Testis (tissue), 3 donors: ENCODE data around the gene DPP6. TPM values are rescaled to one million over a fixed set of nuclear protein-coding genes. Genes with fewer than 3 reads are reported as not detected.

Source experiments
- DNase-seq: peaks from one replicate; pipeline ENCODE4 v3.0.0-alpha.2; 2019
- H3K27ac ChIP-seq, 2 donors: fragments of 200-600 bp; sonication (generic); one replicate each; pipeline ENCODE4 v1.5.1; 2019
- H3K27me3 ChIP-seq: fragments of 200-600 bp; sonication (generic); one replicate; pipeline ENCODE4 v1.5.1; 2019
- H3K36me3 ChIP-seq: fragments of 200-600 bp; sonication (generic); one replicate; pipeline ENCODE4 v1.5.1; 2017; ENCODE audit warnings: low read depth; ENCODE audit errors: missing control alignments
- H3K4me1 ChIP-seq: fragments of 200-600 bp; sonication (generic); one replicate; pipeline ENCODE4 v1.5.1; 2019
- H3K4me3 ChIP-seq, 2 donors: fragments of 200-600 bp; sonication (generic); one replicate each; pipeline ENCODE4 v1.5.1; 2017 to 2019
- H3K9me3 ChIP-seq: fragments of 200-600 bp; sonication (generic); one replicate; pipeline ENCODE4 v1.5.1; 2017
- POLR2A ChIP-seq: fragments of 450-650 bp; IDR thresholded peaks from one replicate; pipeline ENCODE4 v1.6.1; 2017; ENCODE audit warnings: antibody characterized with exemption, mild to moderate bottlenecking, moderate library complexity
- WGBS, 2 donors: methylation state at CpG; one replicate each; pipeline ENCODE4 v1.1.5; 2018; 5-methylcytosine and 5-hydroxymethylcytosine counted together
- intact Hi-C: fragments of 100-400 bp; cut with DNase I; formaldehyde crosslinking; loops from one replicate; pipeline ENCODE4 v1.15.1; 2023; ENCODE audit warnings: low total_unique reads
- polyA plus RNA-seq: library from polyadenylated mRNA; stranded (reverse); fragments of 350-450 nt; fragmentation: Illumina TruSeq; extraction: RNeasy Lipid Tissue Mini Kit (QIAGEN cat#74804); gene quantifications from one replicate; pipeline ENCODE4 v1.2.3, GENCODE V29; 2014; ENCODE audit warnings: low read depth, low replicate concordance; ENCODE audit not compliant: insufficient read depth
- total RNA-seq, 2 donors: library from RNA; depleted of rRNA; stranded (reverse); fragments of >200 nt; gene quantifications; one replicate each; pipeline ENCODE4 v1.2.3, GENCODE V29; 2016
- TF ChIP-seq, protein P1 (sequence below), 3 experiments: fragments of 450-650 bp in 2 of 3; fragments of 200-600 bp in 1 of 3; sonication (generic) in 1 of 3; IDR thresholded peaks; one replicate each; pipeline ENCODE4 v1.5.1; 2016 to 2019; ENCODE audit warnings: antibody characterized with exemption in 3 of 3, mild to moderate bottlenecking in 2 of 3, moderate library complexity in 1 of 3

DPP6 gene
- total and polyA plus RNA-seq, 3 donors from 2014 or later: 26.0 to 78.3 (median 52.8) TPM

DNA sequence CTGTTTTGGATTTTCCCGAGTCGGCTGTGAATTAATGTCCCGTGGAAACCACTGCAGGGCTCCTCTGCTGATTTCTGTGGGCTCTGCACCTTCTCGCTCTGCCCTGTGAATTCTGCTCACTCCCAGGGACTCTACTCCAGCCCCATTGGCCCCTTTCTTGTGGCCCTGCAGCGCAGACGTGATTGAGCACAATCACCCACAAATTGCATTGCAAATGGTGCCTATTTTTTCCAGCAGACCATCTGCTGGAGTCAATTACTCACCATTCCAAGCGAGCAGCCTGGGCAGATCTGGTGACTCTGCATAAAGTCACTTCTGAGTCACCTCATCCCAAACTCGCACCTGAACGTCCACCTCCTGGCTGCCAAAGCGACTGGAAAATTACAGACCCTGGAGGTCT lies 714.9 kb downstream of the DPP6 start:
- DNase-seq: no peak
- Histone ChIP-seq H3K4me1 (no peaks in the 10 kb centered on the region), H3K4me3 (no peak overlapping the region), H3K27me3 (no peaks in the 10 kb centered on the region), H3K9me3 (no peaks in the 10 kb centered on the region), H3K36me3 (no peaks in the 10 kb centered on the region), H3K27ac (no peak overlapping the region)
- intact Hi-C loops: no loop called here
- TF ChIP-seq, protein P1, sequence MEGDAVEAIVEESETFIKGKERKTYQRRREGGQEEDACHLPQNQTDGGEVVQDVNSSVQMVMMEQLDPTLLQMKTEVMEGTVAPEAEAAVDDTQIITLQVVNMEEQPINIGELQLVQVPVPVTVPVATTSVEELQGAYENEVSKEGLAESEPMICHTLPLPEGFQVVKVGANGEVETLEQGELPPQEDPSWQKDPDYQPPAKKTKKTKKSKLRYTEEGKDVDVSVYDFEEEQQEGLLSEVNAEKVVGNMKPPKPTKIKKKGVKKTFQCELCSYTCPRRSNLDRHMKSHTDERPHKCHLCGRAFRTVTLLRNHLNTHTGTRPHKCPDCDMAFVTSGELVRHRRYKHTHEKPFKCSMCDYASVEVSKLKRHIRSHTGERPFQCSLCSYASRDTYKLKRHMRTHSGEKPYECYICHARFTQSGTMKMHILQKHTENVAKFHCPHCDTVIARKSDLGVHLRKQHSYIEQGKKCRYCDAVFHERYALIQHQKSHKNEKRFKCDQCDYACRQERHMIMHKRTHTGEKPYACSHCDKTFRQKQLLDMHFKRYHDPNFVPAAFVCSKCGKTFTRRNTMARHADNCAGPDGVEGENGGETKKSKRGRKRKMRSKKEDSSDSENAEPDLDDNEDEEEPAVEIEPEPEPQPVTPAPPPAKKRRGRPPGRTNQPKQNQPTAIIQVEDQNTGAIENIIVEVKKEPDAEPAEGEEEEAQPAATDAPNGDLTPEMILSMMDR (IDR thresholded peaks at IDR 0.05): no peak
- no peak for TF ChIP-seq POLR2A
- 85% methylated on average over 10 of the region's 10 CpGs for WGBS, 2 donors

DNA sequence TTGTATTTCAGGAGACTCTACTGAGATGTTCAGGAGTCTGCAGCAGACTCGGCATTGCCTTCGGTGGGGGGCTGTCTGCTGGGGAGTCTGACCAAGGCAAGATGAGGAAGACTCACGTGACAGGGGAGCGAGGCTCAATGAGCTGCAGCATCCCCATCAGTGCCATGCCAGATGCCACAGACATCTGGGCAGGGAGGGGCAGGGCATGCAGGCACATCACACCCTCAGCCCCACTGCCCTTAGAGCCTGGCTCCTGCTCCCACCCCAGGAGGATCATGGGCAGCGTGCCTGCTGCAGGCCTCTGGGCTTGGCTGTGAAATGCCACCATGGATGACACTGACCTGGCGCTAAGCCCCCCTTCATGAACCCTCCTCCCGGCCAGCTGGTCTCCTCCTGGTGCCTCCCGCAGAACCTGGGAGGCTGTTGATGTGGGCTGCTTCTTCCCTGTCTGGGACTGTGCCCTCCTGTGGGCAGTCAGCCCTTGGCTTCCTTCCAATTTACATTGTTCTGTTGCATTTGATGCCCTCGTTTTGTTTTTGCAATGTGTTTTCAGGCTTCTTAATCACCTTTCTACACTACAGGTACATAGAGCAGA lies 715.7 kb downstream of the DPP6 start:
- no peaks in the 10 kb centered on the region for H3K36me3 ChIP-seq
- DNase-seq: no peak
- no peaks in the 10 kb centered on the region for H3K9me3 ChIP-seq
- 64 to 85% methylated on average over 3 to 9 of the region's 9 CpGs for WGBS, 2 donors
- intact Hi-C loops: no loop called here
- no peaks in the 10 kb centered on the region for H3K27me3 ChIP-seq
- no peak overlapping the region for H3K27ac ChIP-seq
- no peak for TF ChIP-seq POLR2A
- TF ChIP-seq, protein P1 (IDR thresholded peaks at IDR 0.05): no peak
- H3K4me1 ChIP-seq: no peaks in the 10 kb centered on the region
- no peak overlapping the region for H3K4me3 ChIP-seq

DNA sequence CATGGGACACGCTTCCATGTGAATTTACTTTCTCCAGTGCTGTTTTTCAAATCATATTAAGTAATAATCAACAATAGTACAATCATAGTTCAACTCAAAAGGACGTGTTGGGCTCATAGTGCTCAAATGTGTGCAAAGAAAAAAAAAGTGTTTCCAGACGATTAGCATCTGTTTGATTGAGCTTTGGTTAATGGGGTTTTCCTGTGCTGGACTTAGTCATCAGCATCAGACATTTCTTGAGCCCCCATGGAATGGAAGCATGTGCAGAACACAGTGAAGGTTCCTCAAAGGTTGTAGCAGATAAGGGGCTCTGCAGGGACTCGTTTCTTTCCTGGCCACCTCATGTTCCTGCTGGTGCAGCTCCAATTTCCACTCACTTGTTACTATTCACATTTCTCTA lies 716.8 kb downstream of the DPP6 start:
- intact Hi-C loops: no loop called here
- Histone ChIP-seq H3K9me3 (no peaks in the 10 kb centered on the region), H3K27ac (no peak overlapping the region), H3K36me3 (no peaks in the 10 kb centered on the region), H3K4me1 (no peaks in the 10 kb centered on the region), H3K27me3 (no peaks in the 10 kb centered on the region), H3K4me3 (no peak overlapping the region)
- WGBS, 2 donors: 71 to 72% methylated on average over 4 of the region's 4 CpGs
- DNase-seq: no peak
- TF ChIP-seq, protein P1 (IDR thresholded peaks at IDR 0.05): no peak
- TF ChIP-seq POLR2A: no peak

DNA sequence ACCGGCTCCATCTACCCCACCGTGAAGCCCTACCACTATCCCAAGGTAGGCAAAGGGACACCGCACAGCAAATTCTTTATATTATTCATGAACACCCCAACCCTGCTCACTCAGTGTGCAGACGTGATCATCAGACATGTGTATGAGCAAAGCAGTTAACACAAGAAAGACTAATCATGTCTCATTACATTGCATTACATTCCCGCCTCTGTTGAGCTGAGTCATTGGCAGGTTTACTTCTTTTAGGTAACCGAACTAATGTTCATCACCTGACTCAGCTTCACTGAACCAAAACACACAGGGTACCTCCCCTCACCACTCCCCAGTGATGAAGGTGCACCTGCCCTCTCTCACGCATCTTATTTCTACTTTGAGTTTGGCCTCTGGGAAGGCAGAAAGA lies 717.3 kb downstream of the DPP6 start:
- 94 to 95% methylated on average over 7 of the region's 7 CpGs for WGBS, 2 donors
- no peak for DNase-seq
- no peaks in the 10 kb centered on the region for H3K9me3 ChIP-seq
- TF ChIP-seq POLR2A: no peak
- TF ChIP-seq, protein P1 (IDR thresholded peaks at IDR 0.05): no peak
- H3K27me3 ChIP-seq: no peaks in the 10 kb centered on the region
- no peak overlapping the region for H3K27ac ChIP-seq
- intact Hi-C loops: no loop called here
- no peaks in the 10 kb centered on the region for H3K4me1 ChIP-seq
- H3K4me3 ChIP-seq: no peak overlapping the region
- H3K36me3 ChIP-seq: no peaks in the 10 kb centered on the region

GRCh38 chr7:154770361-154770760 lies 718.2 kb downstream of the DPP6 start:
- Histone ChIP-seq H3K27me3 (no peaks in the 10 kb centered on the region), H3K9me3 (no peaks in the 10 kb centered on the region), H3K4me1 (no peaks in the 10 kb centered on the region), H3K36me3 (no peaks in the 10 kb centered on the region), H3K4me3 (no peak overlapping the region), H3K27ac (no peak overlapping the region)
- DNase-seq: no peak
- WGBS, 2 donors: 93 to 100% methylated on average over 2 of the region's 2 CpGs
- intact Hi-C loops: no loop called here
- TF ChIP-seq POLR2A: no peak
- TF ChIP-seq, protein P1 (IDR thresholded peaks at IDR 0.05): no peak
